GM18907 (cell line): ENCODE results near the gene ARSI.
"Not testable (repeated sequence)": the region's sequence is repeated elsewhere in the genome, so short reads cannot be mapped to it uniquely, and the experiment has no call there.

Experiments
- ATAC-seq: cut with Tn5 transposase; IDR thresholded peaks from one replicate; pipeline ENCODE4 v1.9.1; 2021; ENCODE audit warnings: mild to moderate bottlenecking, moderate library complexity; ENCODE audit not compliant: unreplicated experiment

ARSI gene

DNA sequence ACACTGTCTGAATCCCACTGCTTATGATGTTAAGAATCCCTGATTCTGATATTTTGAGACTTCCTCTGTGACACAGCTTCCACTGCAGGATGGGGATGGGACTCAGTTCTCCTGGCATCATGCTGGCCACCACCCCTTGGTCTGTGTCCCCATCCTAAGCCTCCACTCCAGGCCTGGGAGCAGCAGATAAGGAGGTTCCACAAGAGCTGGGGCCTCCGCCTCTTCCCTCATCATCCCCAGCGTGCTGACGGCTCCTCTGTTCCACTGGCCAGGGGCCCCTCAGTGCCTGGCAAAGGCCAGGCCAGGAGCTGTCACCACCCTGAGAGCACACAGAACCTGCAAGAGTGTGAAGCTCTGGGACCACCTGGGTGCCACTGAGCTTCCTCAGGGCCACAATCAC is 53.8 kb downstream of the ARSI start:
- no peak for ATAC-seq

- ATAC-seq = not testable (repeated sequence)
Observed at GRCh38 chr5:150248493-150248892, 54.2 kb downstream of the ARSI start.

- no peak for ATAC-seq
Observed at GRCh38 chr5:150247726-150248125, 55.0 kb downstream of the ARSI start.

GRCh38 chr5:150246835-150247234 is 55.9 kb downstream of the ARSI start:
- no peak for ATAC-seq

GRCh38 chr5:150246429-150246828 is 56.3 kb downstream of the ARSI start:
- no peak for ATAC-seq
